NCI-H146 treated with DMSO at 0.1 percent for 48 hours (cell line): Measurements from ENCODE around the gene METTL18.

Source experiments
- DNase-seq: peaks from one replicate; lab custom pipeline; 2025; ENCODE audit not compliant: unreplicated experiment; lab: John Stamatoyannopoulos, UW

Gene METTL18

DNA sequence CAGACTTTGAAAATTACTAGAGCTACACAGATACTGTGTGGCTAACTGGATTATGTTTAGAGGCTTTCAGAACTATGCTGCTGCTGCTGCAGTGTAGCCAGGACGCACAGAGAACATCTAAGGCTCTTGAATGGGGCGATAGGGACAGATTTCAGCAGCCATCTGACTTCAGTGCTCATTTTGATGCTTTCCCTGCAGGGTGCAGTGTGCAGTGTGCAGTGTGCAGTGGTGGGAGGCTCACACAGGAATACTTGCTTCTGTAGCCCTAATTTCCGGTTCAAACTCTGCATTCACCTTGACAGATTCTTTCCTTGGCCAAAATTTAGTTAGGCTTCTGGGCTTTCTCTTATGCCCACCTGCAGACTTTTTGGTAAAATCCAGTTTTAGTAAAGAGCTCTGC lies 7.7 kb downstream of the METTL18 start:
- no peak for DNase-seq

DNA sequence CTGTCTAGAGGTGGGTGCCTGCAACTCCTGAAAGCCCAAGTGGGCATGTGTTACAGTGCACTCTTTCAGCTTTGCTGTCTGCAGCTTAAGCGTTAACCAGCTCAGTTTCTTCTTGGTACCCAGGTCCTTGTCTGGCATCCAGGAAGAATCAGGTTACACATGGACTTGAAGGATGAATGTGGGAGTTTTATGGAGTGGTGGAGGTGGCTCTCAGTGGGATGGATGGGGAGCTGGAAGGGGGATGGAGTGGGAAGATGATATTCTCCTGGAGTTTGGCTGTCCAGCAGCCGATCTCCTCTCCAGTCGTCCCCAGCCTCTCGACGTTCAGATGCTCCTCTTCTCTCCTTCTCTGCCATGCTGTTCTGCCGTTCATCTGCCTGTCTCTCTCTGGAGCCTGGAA lies 9.4 kb downstream of the METTL18 start:
- no peak for DNase-seq

DNA sequence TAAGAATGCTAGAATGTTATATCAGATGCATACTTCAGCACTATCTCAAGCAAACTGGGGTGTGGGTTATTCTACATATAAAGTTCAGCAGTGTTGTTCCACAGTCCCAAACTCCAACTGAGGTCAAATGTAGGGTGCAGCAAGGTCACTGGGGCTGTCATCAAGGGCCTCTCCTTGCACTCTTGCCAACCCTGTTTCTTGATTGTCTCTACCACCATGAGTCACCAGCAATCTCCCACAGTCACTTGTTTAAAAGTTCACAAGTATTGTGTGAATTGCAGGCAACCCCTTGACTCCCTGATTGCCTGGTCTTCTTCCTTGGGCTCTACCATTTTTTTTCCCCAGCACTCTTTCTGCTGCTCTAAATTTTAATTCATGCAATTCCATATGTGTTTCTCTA lies 10.6 kb downstream of the METTL18 start:
- DNase-seq: no peak

DNA sequence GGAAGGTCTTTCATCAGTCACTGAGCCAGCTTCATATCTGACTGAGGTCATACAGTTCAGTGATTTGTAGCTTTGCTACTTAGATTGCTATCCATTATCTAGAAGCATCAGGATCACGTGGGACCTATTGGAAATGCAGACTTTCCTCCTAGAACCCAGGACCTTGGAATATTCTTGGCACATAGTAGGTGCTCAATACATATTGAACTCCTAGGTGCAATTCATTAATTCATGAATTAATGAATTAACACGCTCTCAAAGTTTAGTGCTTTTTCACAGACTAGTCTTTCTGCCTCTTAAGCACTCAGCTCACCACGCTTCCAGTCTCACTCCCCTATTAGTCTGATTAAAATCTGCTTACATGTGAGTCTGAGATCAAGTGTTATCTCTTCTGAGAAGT lies 12.1 kb downstream of the METTL18 start:
- DNase-seq: no peak

DNA sequence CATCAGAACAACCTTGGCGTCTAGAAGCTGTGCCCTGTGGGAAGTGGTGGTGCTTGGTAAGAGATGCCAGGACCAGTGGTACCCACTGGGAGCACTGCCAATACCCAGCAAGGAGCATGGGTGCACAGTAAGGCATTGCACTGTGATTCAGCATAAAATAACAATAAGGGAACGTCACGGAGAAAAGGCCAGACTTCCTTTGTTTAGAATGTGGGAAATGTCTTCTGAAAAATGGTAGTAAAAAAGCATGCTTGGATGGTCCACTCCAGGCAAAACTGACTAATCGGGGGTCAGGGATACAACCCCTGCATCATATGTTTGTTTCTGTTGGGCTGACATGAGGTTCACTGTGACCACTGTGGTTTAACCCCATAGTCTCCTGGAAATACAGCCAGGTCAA lies 14.7 kb downstream of the METTL18 start:
- DNase-seq: no peak

DNA sequence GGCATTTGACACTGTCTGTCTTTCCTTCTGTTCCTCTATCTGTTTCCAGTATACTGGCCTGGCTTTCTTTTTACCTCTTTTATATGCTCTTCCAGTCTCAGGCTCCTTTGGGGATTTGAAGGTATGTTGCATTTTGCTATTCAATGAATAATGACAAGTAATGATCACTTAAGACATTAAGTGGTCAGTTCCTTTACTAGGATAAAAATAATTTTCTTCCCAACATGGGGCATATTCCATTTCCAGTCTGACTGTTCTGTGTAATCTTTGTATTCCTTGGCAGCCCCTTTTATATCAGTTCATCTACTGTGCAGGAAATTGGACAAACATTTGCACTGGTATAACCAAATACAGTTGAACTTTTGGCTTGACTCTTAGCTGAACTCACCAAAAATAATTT lies 15.6 kb downstream of the METTL18 start:
- DNase-seq: no peak

DNA sequence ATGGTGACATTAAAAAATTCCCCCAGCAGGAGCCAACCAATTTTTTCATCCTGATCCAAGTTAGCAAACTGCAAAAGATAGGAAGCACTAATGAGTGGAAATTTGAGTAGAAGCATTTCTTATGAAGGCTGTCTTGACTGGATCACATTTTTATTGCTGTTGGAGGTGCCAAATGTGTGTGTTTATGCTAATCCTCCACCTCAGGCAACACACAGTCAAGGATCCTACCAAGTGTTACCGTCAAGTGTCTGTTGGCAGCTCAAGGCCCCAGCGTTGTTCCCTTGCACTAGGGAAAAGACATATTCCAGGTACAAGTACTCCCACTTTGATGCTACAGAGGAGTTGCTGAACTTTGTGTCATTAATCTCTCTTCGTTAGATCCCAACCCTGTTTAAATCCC lies 18.3 kb downstream of the METTL18 start:
- DNase-seq: no peak

DNA sequence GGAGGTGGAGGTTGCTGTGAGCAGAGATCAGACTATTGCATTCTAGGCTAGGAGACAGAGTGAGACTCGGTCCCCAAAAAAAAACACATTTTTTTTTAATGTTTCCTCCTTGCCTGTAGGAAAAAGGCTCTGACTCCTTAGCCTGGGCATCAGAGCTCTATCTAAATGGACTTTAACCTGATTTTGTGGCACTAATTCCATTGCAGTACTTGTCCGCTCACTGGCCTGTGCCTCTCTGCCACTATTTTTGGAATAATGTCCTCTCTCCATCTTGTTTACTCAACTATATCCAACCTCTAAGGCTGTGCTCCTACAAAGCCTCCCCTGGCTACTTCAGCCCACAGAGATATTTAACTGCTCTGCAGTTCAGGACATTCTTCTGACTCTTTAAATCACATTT lies 26.5 kb downstream of the METTL18 start:
- DNase-seq: no peak

DNA sequence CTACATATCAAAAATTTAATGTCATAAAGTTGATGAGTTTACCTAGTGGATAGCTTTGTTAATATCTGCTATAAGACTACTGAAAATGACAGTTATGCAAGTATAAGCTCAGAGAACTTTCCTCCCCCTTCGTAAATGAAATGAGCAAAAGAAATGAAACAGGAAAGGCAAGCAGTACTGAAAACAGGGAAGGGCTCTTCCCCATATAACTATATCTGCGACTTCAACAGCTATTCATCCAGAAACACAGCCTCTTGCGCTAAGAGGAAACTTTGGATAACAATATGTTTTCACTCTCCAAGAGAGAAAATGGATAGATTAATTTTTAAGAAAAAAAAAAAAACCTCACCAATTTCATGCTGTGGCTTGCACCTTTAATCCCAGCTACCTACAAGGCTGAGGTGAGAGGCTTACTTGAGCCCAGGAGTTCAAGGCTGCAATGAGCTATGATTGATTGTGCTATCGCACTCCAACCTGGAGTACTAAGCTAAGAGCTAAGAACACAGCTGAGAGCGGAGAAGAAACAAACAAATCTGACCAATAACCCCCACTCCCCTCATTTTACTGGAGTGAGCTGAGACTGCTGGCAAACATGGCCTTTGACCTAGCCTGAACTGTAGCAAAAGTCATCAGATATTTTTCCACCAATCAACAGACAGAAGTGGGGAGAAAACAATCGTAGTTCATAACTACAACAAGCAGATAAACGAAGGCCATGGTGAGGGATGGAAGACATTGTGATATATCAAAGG lies 29.0 kb downstream of the METTL18 start:
- no peak for DNase-seq

DNA sequence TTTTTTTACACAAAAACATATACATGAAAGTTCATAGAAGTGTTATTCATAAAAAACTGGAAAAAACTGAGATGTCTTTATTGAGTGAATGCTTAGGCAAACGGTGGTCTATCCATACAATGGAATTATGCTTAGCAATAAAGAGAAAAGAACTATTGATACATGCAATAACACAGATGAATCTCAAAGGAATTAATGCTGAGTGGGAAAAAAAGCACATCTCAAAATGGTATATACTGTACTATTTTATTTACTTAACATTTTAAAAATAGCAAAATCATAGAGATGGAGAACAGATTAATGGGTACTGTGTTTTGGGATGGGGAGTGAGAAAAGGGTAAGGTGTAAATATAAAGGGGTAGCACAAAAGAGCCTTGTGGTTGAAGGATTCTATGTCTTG lies 29.8 kb downstream of the METTL18 start:
- DNase-seq: no peak

DNA sequence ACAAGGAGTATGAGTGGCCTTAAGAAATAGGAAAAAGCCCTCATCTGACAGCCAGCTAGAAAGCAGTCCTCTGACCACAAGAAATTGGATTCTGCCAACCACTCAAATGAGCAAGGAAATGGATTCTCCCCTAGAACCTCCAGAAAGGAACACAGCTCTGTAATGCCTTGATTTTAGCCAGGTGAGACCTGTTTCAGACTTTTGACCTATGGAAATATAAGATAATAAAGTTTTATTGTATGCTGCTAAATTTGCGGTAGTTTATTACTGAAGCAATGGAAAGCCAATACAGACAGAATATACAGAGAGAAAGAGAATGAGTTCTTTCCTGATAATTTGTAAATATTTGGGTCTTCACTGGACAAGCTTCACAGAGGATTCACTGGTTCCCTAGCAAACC lies 32.0 kb downstream of the METTL18 start:
- no peak for DNase-seq

DNA sequence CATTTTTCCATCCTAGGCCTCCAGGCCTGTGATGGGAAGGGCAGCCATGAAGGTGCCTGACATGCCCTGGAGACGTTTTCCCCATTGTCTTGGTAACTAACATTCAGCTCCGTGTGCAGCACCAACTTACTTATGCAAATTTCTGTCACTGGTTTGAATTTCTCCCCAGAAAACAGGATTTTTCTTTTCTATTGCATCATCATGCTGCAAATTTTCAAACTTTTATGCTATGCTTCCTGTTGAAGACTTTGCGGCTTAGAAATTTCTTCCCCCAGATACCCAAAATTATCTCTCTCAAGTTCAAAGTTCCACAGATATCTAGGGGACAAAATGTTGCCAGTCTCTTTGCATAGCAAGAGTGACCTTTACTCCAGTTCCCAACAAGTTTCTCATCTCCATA lies 35.7 kb downstream of the METTL18 start:
- DNase-seq: no peak

DNA sequence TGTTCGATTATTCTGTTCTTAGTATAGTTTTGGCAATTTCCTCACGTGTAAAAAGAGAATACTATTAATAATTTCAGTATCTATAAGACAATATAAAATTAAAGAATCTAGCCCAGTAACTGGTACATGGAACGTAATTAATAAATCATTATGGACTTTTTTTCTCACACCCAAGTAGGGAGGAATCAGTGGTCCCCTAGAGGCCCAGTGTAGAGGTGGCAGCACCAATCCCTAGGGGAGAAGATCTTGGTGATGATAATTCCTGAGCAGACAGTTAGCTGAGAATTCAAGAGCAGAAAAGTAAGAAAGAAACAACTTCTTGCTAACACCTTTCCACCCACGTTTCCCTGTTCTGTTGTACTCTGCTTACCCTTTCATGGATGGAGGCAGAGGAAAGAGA lies 41.2 kb downstream of the METTL18 start:
- DNase-seq: no peak

DNA sequence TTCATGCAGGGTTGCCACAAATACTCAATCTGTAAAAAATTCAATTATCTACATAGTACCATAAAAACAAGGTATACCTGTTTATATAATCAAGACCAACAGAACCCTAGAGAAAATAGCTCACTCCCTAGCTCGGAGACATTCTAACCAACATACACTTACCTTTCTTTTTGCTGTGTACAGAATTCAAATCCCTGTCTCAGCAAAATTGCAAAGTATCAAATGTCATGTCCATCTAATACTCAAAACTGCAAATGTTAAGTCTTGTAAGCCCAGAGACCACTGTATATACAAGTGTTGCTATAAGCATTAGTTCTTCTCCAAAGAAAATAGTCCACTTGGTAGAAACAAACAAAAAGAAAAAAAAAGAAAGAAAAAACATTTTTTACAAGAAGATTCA lies 44.7 kb downstream of the METTL18 start:
- no peak for DNase-seq

DNA sequence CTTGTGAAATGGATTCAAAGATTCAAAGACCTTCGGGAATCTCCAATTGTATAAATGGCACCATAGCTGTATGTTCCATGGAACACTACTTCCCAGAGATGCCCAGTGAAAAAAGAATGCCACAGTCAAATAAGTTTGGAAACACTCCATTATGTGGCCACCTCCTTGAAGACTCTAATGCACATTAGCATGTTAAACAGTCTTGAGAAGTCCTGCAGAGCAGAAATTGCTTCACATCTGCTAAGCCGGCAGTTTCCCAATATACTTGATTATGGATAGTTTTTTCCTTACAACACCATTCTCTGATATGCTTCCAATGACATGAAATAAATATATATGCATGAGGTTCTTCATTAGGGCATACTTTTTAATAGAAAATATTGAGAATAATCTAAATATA lies 48.2 kb downstream of the METTL18 start:
- DNase-seq: no peak

DNA sequence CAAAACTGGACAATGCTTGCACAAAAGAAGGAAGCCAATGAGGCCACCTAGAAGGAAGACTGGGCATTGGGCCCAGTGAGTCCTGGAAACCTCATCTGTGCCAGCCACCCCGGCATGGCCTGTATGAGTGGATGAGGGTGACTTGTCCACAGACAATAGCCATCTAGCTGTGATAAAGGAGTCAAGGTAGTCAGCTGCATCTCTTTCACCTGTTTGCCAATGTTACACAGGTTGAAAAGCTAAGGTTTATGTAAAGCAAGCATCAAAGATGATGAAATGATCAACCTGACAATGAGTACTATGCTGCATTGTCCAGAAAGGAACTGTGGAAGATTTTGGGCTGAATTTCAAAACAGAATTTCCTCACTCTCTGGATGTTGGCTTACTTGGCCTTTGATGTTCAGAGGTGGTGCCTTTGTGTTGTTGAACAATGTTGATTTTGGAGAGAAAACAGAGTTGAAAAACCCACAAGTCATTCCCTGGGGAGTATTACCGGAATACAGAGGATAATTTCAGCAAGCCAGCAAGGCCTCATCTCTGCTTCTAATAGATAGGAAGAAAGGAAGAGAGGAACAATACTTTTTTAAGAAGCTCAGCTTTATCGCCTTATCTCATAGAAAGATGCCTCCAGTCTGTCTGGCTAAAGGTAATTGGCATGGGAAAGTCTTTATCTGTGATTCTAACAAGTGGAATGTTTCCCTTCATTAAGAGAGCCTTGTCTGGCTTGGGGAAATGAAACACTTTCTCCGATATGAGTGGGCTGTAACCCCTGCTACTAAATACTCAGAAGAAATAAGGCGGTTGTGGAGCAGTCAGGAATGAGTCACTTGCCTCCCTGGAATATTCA lies 49.5 kb downstream of the METTL18 start:
- DNase-seq: no peak
